PC-9 (cell line): ENCODE data around the gene MUC3A. TPM values are rescaled to one million over a fixed set of nuclear protein-coding genes. Genes with fewer than 3 reads are reported as not detected.
"Not testable (repeated sequence)": the region's sequence is repeated elsewhere in the genome, so short reads cannot be mapped to it uniquely, and the experiment has no call there.

Source experiments
- BruUV-seq: library from RNA; stranded (reverse); fragments of 400-500 nt; replicated peaks from 2 replicates; lab custom pipeline; 2021; lab: Mats Ljungman, UMichigan
- CTCF ChIA-PET: fragments of 300-600 bp; sonication (Branson Sonifier 250); formaldehyde crosslinking; loops from one replicate; lab custom pipeline; 2022; ENCODE audit warnings: antibody characterized with exemption; lab: Charles Lee
- POLR2A ChIA-PET: fragments of 300-600 bp; sonication (Branson Sonifier 250); formaldehyde crosslinking; loops from one replicate; lab custom pipeline; 2022; ENCODE audit warnings: antibody characterized with exemption; ENCODE audit not compliant: unreplicated experiment; lab: Charles Lee
- DNase-seq, 2 experiments: peaks; one replicate each; pipeline versions ENCODE4 v3.0.0 to v3.0.0-alpha.2; 2015 to 2022; ENCODE audit warnings: mixed read lengths in 1 of 2
- H2AFZ ChIP-seq: fragments of 200-600 bp; sonication (generic); 2 replicates; pipeline ENCODE4 v1.8.1; 2017; ENCODE audit warnings: antibody characterized with exemption
- H3F3A ChIP-seq: fragments of 200-600 bp; sonication (generic); 2 replicates; pipeline ENCODE4 v1.8.1; 2017; ENCODE audit warnings: antibody characterized with exemption, mild to moderate bottlenecking, low read depth; ENCODE audit not compliant: insufficient read depth
- H3K27ac ChIP-seq: fragments of 200-600 bp; sonication (generic); 2 replicates; pipeline ENCODE4 v1.6.1; 2016; ENCODE audit warnings: mixed run types
- H3K27me3 ChIP-seq: fragments of 200-600 bp; sonication (generic); 2 replicates; pipeline ENCODE4 v1.6.1; 2016; ENCODE audit warnings: low read depth, mixed run types; ENCODE audit not compliant: insufficient read depth
- H3K36me3 ChIP-seq: fragments of 200-600 bp; sonication (generic); 2 replicates; pipeline ENCODE4 v1.6.1; 2016; ENCODE audit warnings: low read depth, mixed run types
- H3K4me1 ChIP-seq: fragments of 200-600 bp; sonication (generic); replicated peaks from 2 replicates; pipeline ENCODE4 v1.6.1; 2016; ENCODE audit warnings: mixed run types; ENCODE audit not compliant: insufficient read depth
- H3K4me2 ChIP-seq: fragments of 200-600 bp; sonication (generic); 2 replicates; pipeline ENCODE4 v1.6.1; 2017; ENCODE audit warnings: mixed run types
- H3K4me3 ChIP-seq: fragments of 200-600 bp; sonication (generic); 2 replicates; pipeline ENCODE4 v1.6.1; 2016; ENCODE audit warnings: mixed run types
- H3K79me2 ChIP-seq: fragments of 200-600 bp; sonication (generic); 2 replicates; pipeline ENCODE4 v1.6.1; 2017; ENCODE audit warnings: low read depth, mixed run types
- H3K9me2 ChIP-seq: fragments of 200-600 bp; sonication (generic); 2 replicates; pipeline ENCODE4 v1.8.1; 2017; ENCODE audit warnings: mild to moderate bottlenecking; ENCODE audit not compliant: insufficient read depth
- H3K9me3 ChIP-seq: fragments of 200-600 bp; sonication (generic); 2 replicates; pipeline ENCODE4 v1.8.1; 2016; ENCODE audit warnings: low read depth; ENCODE audit not compliant: insufficient read depth
- H4K20me1 ChIP-seq: fragments of 200-600 bp; sonication (generic); 2 replicates; pipeline ENCODE4 v1.8.1; 2017; ENCODE audit not compliant: insufficient read depth
- EZH2 ChIP-seq: fragments of 200-600 bp; sonication (generic); IDR thresholded peaks from 2 replicates; pipeline ENCODE4 v1.8.0; 2017; ENCODE audit warnings: antibody characterized with exemption, low read depth
- intact Hi-C: fragments of 100-400 bp; cut with micrococcal nuclease; formaldehyde crosslinking; loops from one replicate; pipeline ENCODE4 v1.10.0; 2022; ENCODE audit not compliant: unreplicated experiment
- total RNA-seq: library from RNA; stranded (reverse); gene quantifications from 2 replicates; pipeline ENCODE4 v1.2.3, GENCODE V29; 2021
- TF ChIP-seq, protein P1 (sequence below): fragments of 200-600 bp; sonication (generic); conservative IDR thresholded peaks from 2 replicates; pipeline ENCODE4 v1.6.1; 2017; ENCODE audit warnings: mixed run types, antibody characterized with exemption, mild to moderate bottlenecking, moderate library complexity

Gene MUC3A
- total RNA-seq, 1 experiment from 2014 or later = 0.90 TPM

DNA sequence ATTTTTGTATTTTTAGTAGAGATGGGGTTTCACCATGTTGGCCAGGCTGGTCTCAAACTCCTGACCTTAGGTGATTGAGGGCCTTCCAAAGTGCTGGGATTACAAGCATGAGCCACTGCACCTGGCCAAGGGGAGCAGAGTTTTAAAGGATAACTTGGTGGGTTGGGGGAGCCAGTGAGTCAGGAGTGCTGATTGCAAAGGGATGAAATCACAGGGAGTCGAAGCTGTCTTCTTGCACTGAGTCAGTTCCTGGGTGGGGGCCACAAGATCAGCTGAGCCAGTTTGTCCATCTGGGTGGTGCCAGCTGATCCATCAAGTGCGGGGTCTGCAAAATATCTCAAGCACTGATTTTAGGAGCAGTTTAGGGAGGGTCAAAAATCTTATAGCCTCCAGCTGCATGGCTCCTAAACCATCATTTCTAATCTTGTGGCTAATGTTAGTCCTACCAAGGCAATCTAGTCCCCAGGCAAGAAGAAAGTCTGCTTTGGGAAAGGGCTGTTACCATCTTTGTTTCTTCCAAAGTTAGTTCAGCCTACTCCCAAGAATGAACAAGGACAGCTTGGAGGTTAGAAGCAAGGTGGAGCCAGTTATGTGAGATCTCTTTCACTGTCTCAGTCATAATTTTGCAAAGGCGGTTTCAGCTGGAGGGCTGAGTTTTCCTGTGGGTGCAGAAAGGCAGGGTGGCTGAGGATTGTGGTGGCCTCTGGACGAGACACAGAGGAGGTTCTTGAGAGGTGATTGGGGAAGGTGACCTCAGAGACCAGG is 35.9 kb downstream of the MUC3A start:
- H3K27ac ChIP-seq = not testable (repeated sequence)

DNA sequence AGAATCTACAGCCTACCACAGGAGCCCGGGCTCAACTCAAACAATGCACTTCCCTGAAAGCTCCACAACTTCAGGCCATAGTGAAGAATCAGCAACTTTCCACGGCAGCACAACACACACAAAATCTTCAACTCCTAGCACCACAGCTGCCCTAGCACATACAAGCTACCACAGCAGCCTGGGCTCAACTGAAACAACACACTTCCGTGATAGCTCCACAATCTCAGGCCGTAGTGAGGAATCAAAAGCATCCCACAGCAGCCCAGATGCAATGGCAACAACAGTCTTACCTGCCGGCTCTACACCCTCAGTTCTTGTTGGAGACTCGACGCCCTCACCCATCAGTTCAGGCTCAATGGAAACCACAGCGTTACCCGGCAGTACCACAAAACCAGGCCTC is 42.3 kb downstream of the MUC3A start:
- Histone ChIP-seq H3K9me3 (no peaks in the 10 kb centered on the region), H3K4me3 (no peak overlapping the region), H3K36me3 (no peaks in the 10 kb centered on the region), H3K4me1 (no peaks in the 10 kb centered on the region), H3K4me2 (no peak overlapping the region), H3K27ac (no peak overlapping the region), H2AFZ (no peak overlapping the region), H4K20me1 (no peaks in the 10 kb centered on the region), H3K27me3 (peaks cover 39% of the 10 kb centered on the region), H3F3A (no peaks in the 10 kb centered on the region), H3K9me2 (no peaks in the 10 kb centered on the region), H3K79me2 (no peaks in the 10 kb centered on the region)
- TF ChIP-seq, protein P1, sequence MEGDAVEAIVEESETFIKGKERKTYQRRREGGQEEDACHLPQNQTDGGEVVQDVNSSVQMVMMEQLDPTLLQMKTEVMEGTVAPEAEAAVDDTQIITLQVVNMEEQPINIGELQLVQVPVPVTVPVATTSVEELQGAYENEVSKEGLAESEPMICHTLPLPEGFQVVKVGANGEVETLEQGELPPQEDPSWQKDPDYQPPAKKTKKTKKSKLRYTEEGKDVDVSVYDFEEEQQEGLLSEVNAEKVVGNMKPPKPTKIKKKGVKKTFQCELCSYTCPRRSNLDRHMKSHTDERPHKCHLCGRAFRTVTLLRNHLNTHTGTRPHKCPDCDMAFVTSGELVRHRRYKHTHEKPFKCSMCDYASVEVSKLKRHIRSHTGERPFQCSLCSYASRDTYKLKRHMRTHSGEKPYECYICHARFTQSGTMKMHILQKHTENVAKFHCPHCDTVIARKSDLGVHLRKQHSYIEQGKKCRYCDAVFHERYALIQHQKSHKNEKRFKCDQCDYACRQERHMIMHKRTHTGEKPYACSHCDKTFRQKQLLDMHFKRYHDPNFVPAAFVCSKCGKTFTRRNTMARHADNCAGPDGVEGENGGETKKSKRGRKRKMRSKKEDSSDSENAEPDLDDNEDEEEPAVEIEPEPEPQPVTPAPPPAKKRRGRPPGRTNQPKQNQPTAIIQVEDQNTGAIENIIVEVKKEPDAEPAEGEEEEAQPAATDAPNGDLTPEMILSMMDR = no peak
- TF ChIP-seq EZH2 = no peak
- intact Hi-C loops = no loop called here
- no peak for DNase-seq
- ChIA-PET POLR2A (no interaction called here), CTCF (no interaction called here)
- no TSS peak for BruUV-seq

More for the DNA sequence above, 35.9 kb downstream of the MUC3A start:
- intact Hi-C loops, H3K9me3 ChIP-seq, H3K79me2 ChIP-seq, H3K9me2 ChIP-seq, H2AFZ ChIP-seq, H3K4me1 ChIP-seq, H3F3A ChIP-seq, H3K4me2 ChIP-seq, H4K20me1 ChIP-seq, BruUV-seq, H3K4me3 ChIP-seq, H3K36me3 ChIP-seq: not testable (repeated sequence)
- ChIA-PET CTCF (interaction anchor here (0.6 kb wide), 1 partner anchor 71 kb away, joined by 3 read pairs; no protein-coding TSS in a partner anchor), POLR2A (interaction anchor here (0.7 kb wide), 2 partner anchors 95 to 1517 kb away, joined by 4 to 9 read pairs; partner anchors contain the start of gene UFSP1)
- peak in 1 of 2 experiments; percentile 34 for DNase-seq
- peaks cover 53% of the 10 kb centered on the region for H3K27me3 ChIP-seq

DNA sequence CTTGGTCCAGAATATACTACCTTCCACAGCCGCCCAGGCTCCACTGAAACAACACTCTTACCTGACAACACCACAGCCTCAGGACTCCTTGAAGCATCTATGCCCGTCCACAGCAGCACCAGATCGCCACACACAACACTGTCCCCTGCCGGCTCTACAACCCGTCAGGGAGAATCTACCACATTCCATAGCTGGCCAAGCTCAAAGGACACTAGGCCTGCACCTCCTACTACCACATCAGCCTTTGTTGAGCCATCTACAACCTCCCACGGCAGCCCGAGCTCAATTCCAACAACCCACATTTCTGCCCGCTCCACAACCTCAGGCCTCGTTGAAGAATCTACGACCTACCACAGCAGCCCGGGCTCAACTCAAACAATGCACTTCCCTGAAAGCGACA is 42.9 kb downstream of the MUC3A start:
- BruUV-seq, H3K27ac ChIP-seq, intact Hi-C loops, H3K79me2 ChIP-seq, H3K36me3 ChIP-seq, H3K9me3 ChIP-seq, H3K4me3 ChIP-seq, H4K20me1 ChIP-seq, H3K9me2 ChIP-seq, H3K4me1 ChIP-seq, H3F3A ChIP-seq, H3K4me2 ChIP-seq, H2AFZ ChIP-seq, POLR2A ChIA-PET, CTCF ChIA-PET, DNase-seq: not testable (repeated sequence)
- H3K27me3 ChIP-seq = peaks cover 39% of the 10 kb centered on the region

DNA sequence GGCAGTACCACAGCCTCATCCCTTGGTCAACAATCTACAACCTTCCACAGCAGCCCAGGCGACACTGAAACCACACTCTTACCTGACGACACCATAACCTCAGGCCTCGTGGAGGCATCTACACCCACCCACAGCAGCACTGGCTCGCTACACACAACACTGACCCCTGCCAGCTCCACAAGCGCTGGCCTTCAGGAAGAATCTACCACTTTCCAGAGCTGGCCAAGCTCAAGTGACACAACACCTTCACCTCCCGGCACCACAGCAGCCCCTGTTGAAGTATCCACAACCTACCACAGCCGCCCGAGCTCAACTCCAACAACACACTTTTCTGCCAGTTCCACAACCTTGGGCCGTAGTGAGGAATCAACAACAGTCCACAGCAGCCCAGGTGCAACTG is 45.3 kb downstream of the MUC3A start:
- H3K4me2 ChIP-seq, H3K9me3 ChIP-seq, H3K27ac ChIP-seq, H2AFZ ChIP-seq, CTCF ChIA-PET, H3K9me2 ChIP-seq, H4K20me1 ChIP-seq, H3K4me3 ChIP-seq, BruUV-seq, H3F3A ChIP-seq, POLR2A ChIA-PET, H3K79me2 ChIP-seq, H3K4me1 ChIP-seq, H3K36me3 ChIP-seq, intact Hi-C loops, DNase-seq: not testable (repeated sequence)
- H3K27me3 ChIP-seq = peaks cover 31% of the 10 kb centered on the region

DNA sequence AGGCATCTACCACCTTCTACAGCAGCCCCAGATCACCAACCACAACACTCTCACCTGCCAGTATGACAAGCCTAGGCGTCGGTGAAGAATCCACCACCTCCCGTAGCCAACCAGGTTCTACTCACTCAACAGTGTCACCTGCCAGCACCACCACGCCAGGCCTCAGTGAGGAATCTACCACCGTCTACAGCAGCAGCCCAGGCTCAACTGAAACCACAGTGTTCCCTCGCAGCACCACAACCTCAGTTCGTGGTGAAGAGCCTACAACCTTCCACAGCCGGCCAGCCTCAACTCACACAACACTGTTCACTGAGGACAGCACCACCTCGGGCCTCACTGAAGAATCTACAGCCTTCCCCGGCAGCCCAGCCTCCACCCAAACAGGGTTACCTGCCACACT is 49.2 kb downstream of the MUC3A start:
- CTCF ChIA-PET, H3K9me3 ChIP-seq, H3K4me1 ChIP-seq, H2AFZ ChIP-seq, POLR2A ChIA-PET, H3K36me3 ChIP-seq, BruUV-seq, H4K20me1 ChIP-seq, H3K4me3 ChIP-seq, H3K79me2 ChIP-seq, H3K4me2 ChIP-seq, H3F3A ChIP-seq, DNase-seq, intact Hi-C loops, H3K27ac ChIP-seq, H3K9me2 ChIP-seq: not testable (repeated sequence)
- peaks cover 11% of the 10 kb centered on the region for H3K27me3 ChIP-seq

DNA sequence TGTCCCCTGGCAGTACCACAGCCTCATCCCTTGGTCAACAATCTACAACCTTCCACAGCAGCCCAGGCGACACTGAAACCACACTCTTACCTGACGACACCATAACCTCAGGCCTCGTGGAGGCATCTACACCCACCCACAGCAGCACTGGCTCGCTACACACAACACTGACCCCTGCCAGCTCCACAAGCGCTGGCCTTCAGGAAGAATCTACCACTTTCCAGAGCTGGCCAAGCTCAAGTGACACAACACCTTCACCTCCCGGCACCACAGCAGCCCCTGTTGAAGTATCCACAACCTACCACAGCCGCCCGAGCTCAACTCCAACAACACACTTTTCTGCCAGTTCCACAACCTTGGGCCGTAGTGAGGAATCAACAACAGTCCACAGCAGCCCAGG is 50.0 kb downstream of the MUC3A start:
- H3K4me3 ChIP-seq, H3K36me3 ChIP-seq, POLR2A ChIA-PET, intact Hi-C loops, H3K79me2 ChIP-seq, H3K9me3 ChIP-seq, CTCF ChIA-PET, H2AFZ ChIP-seq, BruUV-seq, DNase-seq, H3K4me1 ChIP-seq, H3F3A ChIP-seq, H3K4me2 ChIP-seq, H3K9me2 ChIP-seq, H3K27ac ChIP-seq, H4K20me1 ChIP-seq: not testable (repeated sequence)
- peaks cover 11% of the 10 kb centered on the region for H3K27me3 ChIP-seq
